ENCODE results near the gene POLE4. TPM values are rescaled to one million over a fixed set of nuclear protein-coding genes. Genes with fewer than 3 reads are reported as not detected.

Gene POLE4
- total and polyA plus RNA-seq, 9 of the 15 experiments (the other 6 are each of a cell fraction or from before 2014, with no cell fraction given): 25.7 to 73.7 (median 57.3) TPM

GRCh38 chr2:74958274-74959105, at the start of gene POLE4 (continued):
- TF ChIP-seq SRSF3 (IDR thresholded peaks at IDR 0.05; ENCODE audit: insufficient read depth, low read length) (no peak), BDP1 (IDR thresholded peaks at IDR 0.05; ENCODE audit: insufficient read depth, insufficient read length) (no peak), SMARCA4 (IDR thresholded peaks at IDR 0.05) (no peak), RHOXF2B (CRISPR knock-in tag; conservative IDR thresholded peaks at IDR 0.05) (no peak), PURB (CRISPR knock-in tag; IDR thresholded peaks at IDR 0.05; ENCODE audit: low read depth) (no peak), HNRNPL (IDR thresholded peaks at IDR 0.05; ENCODE audit: low read depth, low read length) (peak; percentile 42; the same call in 1 of the 2 replicates), ZNF408 (CRISPR knock-in tag; IDR thresholded peaks at IDR 0.05; ENCODE audit: low read depth) (no peak), RBM15 (IDR thresholded peaks at IDR 0.05; ENCODE audit: insufficient read depth, low read length) (no peak), ZNF232 (CRISPR knock-in tag; IDR thresholded peaks at IDR 0.05) (no peak; the same call in 1 of the 2 replicates), ZFP1 (CRISPR knock-in tag; IDR thresholded peaks at IDR 0.05) (no peak), ATF3 (IDR thresholded peaks at IDR 0.05) (no peak), ATF3 (CRISPR knock-in tag; conservative IDR thresholded peaks at IDR 0.05) (peak; percentile 76), ATF7 (IDR thresholded peaks at IDR 0.05) (peak; percentile 85), TSC22D4 (tag; IDR thresholded peaks at IDR 0.05) (no peak), ZNF780A (CRISPR knock-in tag; IDR thresholded peaks at IDR 0.05) (no peak), SFPQ (IDR thresholded peaks at IDR 0.05; ENCODE audit: low read depth, low read length) (no peak), ZNF121 (CRISPR knock-in tag; conservative IDR thresholded peaks at IDR 0.05) (no peak), RBM22 (IDR thresholded peaks at IDR 0.05; ENCODE audit: low read depth, low read length, poor library complexity, severe bottlenecking) (no peak), SREBF2 (CRISPR knock-in tag; IDR thresholded peaks at IDR 0.05) (no peak), PTRF (tag; IDR thresholded peaks at IDR 0.05) (no peak), CEBPG (CRISPR knock-in tag; IDR thresholded peaks at IDR 0.05) (peak; percentile 26; the same call in 1 of the 2 replicates), CEBPG (tag; conservative IDR thresholded peaks at IDR 0.05 in 1 of 2, IDR thresholded peaks at IDR 0.05 in 1 of 2) (no peak; a peak in 2 of 4 replicates), HNRNPH1 (optimal IDR thresholded peaks at IDR 0.05; ENCODE audit: low read depth, low read length) (no peak)
- TF ChIP-seq, protein P1, sequence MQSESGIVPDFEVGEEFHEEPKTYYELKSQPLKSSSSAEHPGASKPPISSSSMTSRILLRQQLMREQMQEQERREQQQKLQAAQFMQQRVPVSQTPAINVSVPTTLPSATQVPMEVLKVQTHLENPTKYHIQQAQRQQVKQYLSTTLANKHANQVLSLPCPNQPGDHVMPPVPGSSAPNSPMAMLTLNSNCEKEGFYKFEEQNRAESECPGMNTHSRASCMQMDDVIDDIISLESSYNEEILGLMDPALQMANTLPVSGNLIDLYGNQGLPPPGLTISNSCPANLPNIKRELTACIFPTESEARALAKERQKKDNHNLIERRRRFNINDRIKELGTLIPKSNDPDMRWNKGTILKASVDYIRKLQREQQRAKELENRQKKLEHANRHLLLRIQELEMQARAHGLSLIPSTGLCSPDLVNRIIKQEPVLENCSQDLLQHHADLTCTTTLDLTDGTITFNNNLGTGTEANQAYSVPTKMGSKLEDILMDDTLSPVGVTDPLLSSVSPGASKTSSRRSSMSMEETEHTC (IDR thresholded peaks at IDR 0.05): no peak; the same call in 1 of the 2 replicates
- TF ChIP-seq, protein P2, sequence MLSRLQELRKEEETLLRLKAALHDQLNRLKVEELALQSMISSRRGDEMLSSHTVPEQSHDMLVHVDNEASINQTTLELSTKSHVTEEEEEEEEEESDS (CRISPR knock-in tag; IDR thresholded peaks at IDR 0.05): no peak

Measured in K562 (cell line).